Heart right ventricle (tissue), 16 donors: ENCODE results near the gene MED17. TPM values are rescaled to one million over a fixed set of nuclear protein-coding genes. Genes with fewer than 3 reads are reported as not detected.

Source experiments
- ATAC-seq, 8 donors: fragments of 200-7000 bp; cut with Tn5 transposase; one replicate each; pipeline ENCODE4 v1.9.1; 2020; ENCODE audit warnings: mild to moderate bottlenecking in 8 of 8, moderate library complexity in 8 of 8, moderate number of reproducible peaks in 1 of 8
- DNase-seq, 2 donors: peaks; one replicate each; pipeline ENCODE4 v3.0.0-alpha.2; 2020
- H3K27ac ChIP-seq, 10 donors: fragments of 200-600 bp; sonication (generic) in 2 of 10; one replicate each; pipeline versions ENCODE4 v1.5.0 to v1.8.0; 2020 to 2022; ENCODE audit warnings: mild to moderate bottlenecking in 3 of 10
- H3K27me3 ChIP-seq, 7 donors: fragments of 200-600 bp; one replicate each; pipeline ENCODE4 v1.8.0; 2021 to 2022; ENCODE audit warnings: mild to moderate bottlenecking in 2 of 7
- H3K36me3 ChIP-seq, 9 donors: fragments of 200-600 bp; sonication (generic) in 1 of 9; one replicate each; pipeline versions ENCODE4 v1.5.0 to v1.8.0; 2020 to 2022; ENCODE audit warnings: mild to moderate bottlenecking in 2 of 9
- H3K4me1 ChIP-seq, 9 donors: fragments of 200-600 bp; sonication (generic) in 1 of 9; one replicate each; pipeline versions ENCODE4 v1.5.0 to v1.8.0; 2020 to 2022; ENCODE audit warnings: mild to moderate bottlenecking in 4 of 9
- H3K4me3 ChIP-seq, 10 donors: fragments of 200-600 bp; sonication (generic) in 2 of 10; one replicate each; pipeline versions ENCODE4 v1.5.0 to v1.8.0; 2020 to 2022; ENCODE audit warnings: mild to moderate bottlenecking in 7 of 10, moderate library complexity in 2 of 10
- H3K9me3 ChIP-seq, 11 donors: fragments of 200-600 bp in 10 of 11; sonication (generic) in 2 of 11; one replicate each; pipeline versions ENCODE4 v1.5.0 to v1.8.0; 2013 to 2022; ENCODE audit warnings: mild to moderate bottlenecking in 2 of 11, control low read depth in 1 of 11, moderate library complexity in 1 of 11
- WGBS, 2 donors: extraction: QIAGEN DNeasy Blood & Tissue Kit; methylation state at CpG; one replicate each; pipeline ENCODE4 v1.1.7; 2013; ENCODE audit warnings: inconsistent platforms in 1 of 2; 5-methylcytosine and 5-hydroxymethylcytosine counted together
- intact Hi-C, 10 donors: fragments of 100-400 bp; cut with DNase I; formaldehyde crosslinking; loops; one replicate each; pipeline versions ENCODE4 v1.11.1 to v1.14.2; 2022
- polyA plus RNA-seq, 2 donors: library from polyadenylated mRNA; stranded (reverse); fragments of 200-250 nt; gene quantifications; one replicate each; pipeline ENCODE4 v1.2.3, GENCODE V29; 2013
- total RNA-seq, 10 donors: library from RNA; stranded (reverse); fragmentation: NEBNext Ultra II Directional in 3 of 10; extraction: Animal tissue kit (Norgen Biotek cat#: 25700) in 3 of 10; gene quantifications; one replicate each; pipeline versions ENCODE4 v1.2.1 to v1.2.4, GENCODE V29; 2021 to 2023
- TF ChIP-seq, protein P1 (sequence below), 9 donors: fragments of 200-600 bp; sonication (generic) in 2 of 9; IDR thresholded peaks; one replicate each; pipeline versions ENCODE4 v1.5.0 to v1.8.0; 2021 to 2022; ENCODE audit warnings: antibody characterized with exemption in 9 of 9, mild to moderate bottlenecking in 5 of 9, moderate library complexity in 1 of 9
- donor health status: Arrhythmogenic right ventricular cardiomyopathy.
- donor health status: ischemic (EF 13 %, LVEDD 7.1; RV severe dilation, severe dysfunction).
- donor health status: healthy with polysubstance abuse.
- donor health status: DM: no; HTN: yes; CAD: no.
- donor health status: DM: no; HTN: no; CAD: no.
- donor health status: ischemic (EF 25% LVEDD 6.9; RV normal size, moderate dysfunction).
- donor health status: ischemic (EF 25% LVEDD 5.7; RV mildly dilated, moderate dysfunction).
- donor health status: healthy.
- donor health status: DM: yes; HTN: yes; CAD: no.
- donor health status: Ischemic cardiomyopathy.
- donor health status: ischemic (EF 35%, LVEDD 5.7; RV mildly dilated, moderate dysfunction).
- donor health status: nonischemic (EF 11% LVEDD 7.7; RV severe dilation, severe dysfunction).
- donor health status: DM: yes; HTN: yes; CAD: no.
- donor health status: PGD.
- donor health status: ischemic (EF 29% LVEDD 5.4; RV normal size, mild dysfunction).
- donor health status: nonischemic (EF 23%, LVEDD 6.1; RV moderate dilation, normal function).

MED17 gene
- total and polyA plus RNA-seq, 12 donors = 11.0 to 25.7 (median 21.5) TPM

DNA sequence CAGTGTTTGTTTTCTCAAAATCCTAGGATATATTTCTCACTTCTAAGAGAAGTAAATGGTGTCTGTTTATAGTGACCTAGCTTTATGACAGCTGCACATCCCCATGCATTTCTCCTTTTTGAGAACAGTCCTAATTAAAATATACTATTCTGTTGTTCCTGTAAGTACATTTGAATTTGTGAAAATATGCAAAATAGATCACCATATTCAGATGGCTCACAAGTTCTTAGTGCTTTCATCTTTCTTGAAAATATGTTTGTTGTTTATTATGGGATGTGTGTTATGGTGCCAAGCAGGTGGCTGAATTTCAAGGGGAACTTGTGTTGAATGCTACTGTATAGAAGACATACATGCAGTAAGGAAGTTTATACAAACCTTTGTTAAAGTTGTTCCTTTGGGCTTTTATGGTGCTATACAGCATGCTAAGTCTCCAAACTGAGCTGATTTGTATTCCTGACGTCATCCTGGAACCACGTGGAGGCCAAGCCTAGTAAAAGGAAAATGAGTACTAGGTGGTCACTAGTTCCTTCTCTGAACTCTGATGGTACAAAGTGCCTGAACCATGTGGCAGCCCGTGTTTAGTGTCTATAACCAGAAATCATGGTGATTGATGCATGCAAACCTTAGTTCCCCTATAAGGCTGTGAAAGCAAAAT is 74.2 kb downstream of the MED17 start:
- Histone ChIP-seq H3K4me1 (peaks cover 0 to 28% (median 11%) of the 10 kb centered on the region in 9 donors), H3K27ac (peak overlapping the region in 2 of 10 donors; percentile 45 to 51), H3K36me3 (no peaks in the 10 kb centered on the region), H3K27me3 (no peaks in the 10 kb centered on the region), H3K9me3 (no peaks in the 10 kb centered on the region), H3K4me3 (no peak overlapping the region)
- intact Hi-C loops = no loop called here
- WGBS, 2 donors = 41 to 46% methylated on average over 3 of the region's 3 CpGs
- TF ChIP-seq, protein P1, sequence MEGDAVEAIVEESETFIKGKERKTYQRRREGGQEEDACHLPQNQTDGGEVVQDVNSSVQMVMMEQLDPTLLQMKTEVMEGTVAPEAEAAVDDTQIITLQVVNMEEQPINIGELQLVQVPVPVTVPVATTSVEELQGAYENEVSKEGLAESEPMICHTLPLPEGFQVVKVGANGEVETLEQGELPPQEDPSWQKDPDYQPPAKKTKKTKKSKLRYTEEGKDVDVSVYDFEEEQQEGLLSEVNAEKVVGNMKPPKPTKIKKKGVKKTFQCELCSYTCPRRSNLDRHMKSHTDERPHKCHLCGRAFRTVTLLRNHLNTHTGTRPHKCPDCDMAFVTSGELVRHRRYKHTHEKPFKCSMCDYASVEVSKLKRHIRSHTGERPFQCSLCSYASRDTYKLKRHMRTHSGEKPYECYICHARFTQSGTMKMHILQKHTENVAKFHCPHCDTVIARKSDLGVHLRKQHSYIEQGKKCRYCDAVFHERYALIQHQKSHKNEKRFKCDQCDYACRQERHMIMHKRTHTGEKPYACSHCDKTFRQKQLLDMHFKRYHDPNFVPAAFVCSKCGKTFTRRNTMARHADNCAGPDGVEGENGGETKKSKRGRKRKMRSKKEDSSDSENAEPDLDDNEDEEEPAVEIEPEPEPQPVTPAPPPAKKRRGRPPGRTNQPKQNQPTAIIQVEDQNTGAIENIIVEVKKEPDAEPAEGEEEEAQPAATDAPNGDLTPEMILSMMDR (IDR thresholded peaks at IDR 0.05) = no peak
- no peak for DNase-seq
- peak in 2 of 8 donors; percentile 28 to 33 for ATAC-seq

DNA sequence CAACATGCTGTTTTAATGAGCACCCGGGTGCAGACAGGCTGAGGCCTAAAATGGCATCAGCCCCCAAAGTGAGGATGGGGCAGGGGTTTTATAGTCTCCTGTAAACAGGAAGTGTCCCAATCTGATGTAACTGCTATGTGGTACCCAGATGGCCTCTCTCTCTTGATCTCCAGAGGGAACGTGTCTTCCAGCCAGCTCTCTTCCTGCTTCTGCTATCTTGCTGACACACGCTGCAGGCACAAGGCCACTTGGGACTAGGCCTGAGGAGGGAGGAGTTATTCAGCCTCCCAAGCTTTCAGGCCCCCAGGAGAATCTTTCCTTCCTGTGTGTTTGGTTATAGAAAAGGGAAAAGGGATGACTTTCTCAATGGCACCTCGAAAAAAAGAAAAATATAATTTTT is 77.7 kb downstream of the MED17 start:
- Histone ChIP-seq H3K27ac (no peak overlapping the region), H3K4me1 (peaks cover 0 to 28% (median 11%) of the 10 kb centered on the region in 9 donors)

More for the DNA sequence above, 77.7 kb downstream of the MED17 start:
- peak in 4 of 8 donors; percentile 58 to 78 (median 69) for ATAC-seq
- DNase-seq = peak; percentile 47
- intact Hi-C loops = no loop called here
- H3K9me3 ChIP-seq = no peaks in the 10 kb centered on the region
- TF ChIP-seq, protein P1 (IDR thresholded peaks at IDR 0.05) = no peak
- no peaks in the 10 kb centered on the region for H3K27me3 ChIP-seq
- H3K4me3 ChIP-seq = no peak overlapping the region
- no peaks in the 10 kb centered on the region for H3K36me3 ChIP-seq
- 42 to 46% methylated on average over 4 of the region's 4 CpGs for WGBS, 2 donors

Other genes with a start within 250 kb of the MED17 start
- 10 to 100 TPM; 30.1 to 59.0 (median 44.8) TPM for gene SMCO4, start 240.9 kb upstream of the MED17 start, total RNA-seq
- gene SMCO4, start 240.9 kb upstream of the MED17 start, polyA plus RNA-seq = 10 to 100 TPM; 23.1 to 85.5 TPM
- gene CEP295, start 122.6 kb upstream of the MED17 start, total RNA-seq = 10 to 100 TPM in 1 of 10 donors, 1 to 10 TPM in 9; 3.9 to 11.5 (median 6.9) TPM
- gene CEP295, start 122.6 kb upstream of the MED17 start, polyA plus RNA-seq = 1 to 10 TPM; 2.9 to 9.9 TPM
- gene TAF1D, start 42.8 kb upstream of the MED17 start, total RNA-seq = 10 to 100 TPM; 24.0 to 46.1 (median 31.6) TPM
- 100 to 1,000 TPM in 1 of 2 donors, 10 to 100 TPM in 1; 56.6 to 114 TPM for gene TAF1D, start 42.8 kb upstream of the MED17 start, polyA plus RNA-seq
- gene C11orf54, start 42.6 kb upstream of the MED17 start, total RNA-seq = 10 to 100 TPM; 24.3 to 39.5 (median 27.6) TPM
- 10 to 100 TPM; 12.2 to 29.5 TPM for gene C11orf54, start 42.6 kb upstream of the MED17 start, polyA plus RNA-seq
- gene VSTM5, start 66.3 kb downstream of the MED17 start, total RNA-seq = under 1 TPM in 6 of 10 donors, not detected in 4; 0.06 to 0.37 (median 0.21) TPM
- gene VSTM5, start 66.3 kb downstream of the MED17 start, polyA plus RNA-seq = under 1 TPM in 1 of 2 donors, not detected in 1; 0.07 TPM
- not detected for gene HEPHL1, start 237.1 kb downstream of the MED17 start, total RNA-seq
- not detected for gene HEPHL1, start 237.1 kb downstream of the MED17 start, polyA plus RNA-seq